SKM-1 treated with dmso at 0.1 percent for 144 hours (cell line): Measurements from ENCODE around the gene TRMT1.

Experiments used
- DNase-seq: peaks from one replicate; lab custom pipeline; 2025; ENCODE audit not compliant: unreplicated experiment; lab: John Stamatoyannopoulos, UW

Gene TRMT1

GRCh38 chr19:13072188-13072908, 44.2 kb downstream of the TRMT1 start:
- no peak for DNase-seq

DNA sequence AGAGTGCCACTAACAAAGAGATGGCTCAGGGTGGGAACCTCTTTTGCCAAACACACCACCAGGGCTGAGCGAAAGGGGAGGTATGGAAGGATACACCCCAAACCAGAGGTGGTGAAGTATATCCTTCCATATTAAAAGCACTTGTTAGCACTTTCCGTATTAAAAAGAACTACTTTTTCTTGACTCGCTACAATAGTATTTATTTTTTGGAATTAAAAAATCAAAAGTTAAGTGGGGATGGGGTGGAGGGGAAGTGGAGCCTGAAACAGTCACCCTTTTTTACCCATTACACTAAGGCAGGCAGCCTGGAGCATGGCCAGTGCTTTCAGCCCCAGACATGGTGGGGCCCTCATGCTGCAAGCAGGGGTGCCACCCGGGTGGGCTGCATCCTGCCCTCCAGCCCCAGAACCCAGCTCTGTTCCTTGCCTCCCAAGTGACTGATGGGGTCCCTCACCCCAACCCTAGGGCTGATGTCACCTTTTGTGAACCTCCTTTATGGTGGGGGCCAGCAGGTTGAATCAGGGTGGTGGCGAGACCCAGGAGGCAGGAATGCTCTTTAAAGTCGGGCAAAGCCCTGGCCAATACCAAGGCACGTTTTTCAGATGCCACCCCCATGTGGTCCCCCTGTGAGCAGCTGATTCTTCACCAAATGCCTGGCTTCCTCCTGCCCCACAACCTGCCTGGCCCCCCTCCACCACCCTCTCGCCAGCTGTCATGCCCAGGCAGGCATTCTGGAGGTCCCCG, 44.9 kb downstream of the TRMT1 start:
- DNase-seq: no peak

GRCh38 chr19:13070425-13071140, 46.0 kb downstream of the TRMT1 start:
- DNase-seq: no peak

DNA sequence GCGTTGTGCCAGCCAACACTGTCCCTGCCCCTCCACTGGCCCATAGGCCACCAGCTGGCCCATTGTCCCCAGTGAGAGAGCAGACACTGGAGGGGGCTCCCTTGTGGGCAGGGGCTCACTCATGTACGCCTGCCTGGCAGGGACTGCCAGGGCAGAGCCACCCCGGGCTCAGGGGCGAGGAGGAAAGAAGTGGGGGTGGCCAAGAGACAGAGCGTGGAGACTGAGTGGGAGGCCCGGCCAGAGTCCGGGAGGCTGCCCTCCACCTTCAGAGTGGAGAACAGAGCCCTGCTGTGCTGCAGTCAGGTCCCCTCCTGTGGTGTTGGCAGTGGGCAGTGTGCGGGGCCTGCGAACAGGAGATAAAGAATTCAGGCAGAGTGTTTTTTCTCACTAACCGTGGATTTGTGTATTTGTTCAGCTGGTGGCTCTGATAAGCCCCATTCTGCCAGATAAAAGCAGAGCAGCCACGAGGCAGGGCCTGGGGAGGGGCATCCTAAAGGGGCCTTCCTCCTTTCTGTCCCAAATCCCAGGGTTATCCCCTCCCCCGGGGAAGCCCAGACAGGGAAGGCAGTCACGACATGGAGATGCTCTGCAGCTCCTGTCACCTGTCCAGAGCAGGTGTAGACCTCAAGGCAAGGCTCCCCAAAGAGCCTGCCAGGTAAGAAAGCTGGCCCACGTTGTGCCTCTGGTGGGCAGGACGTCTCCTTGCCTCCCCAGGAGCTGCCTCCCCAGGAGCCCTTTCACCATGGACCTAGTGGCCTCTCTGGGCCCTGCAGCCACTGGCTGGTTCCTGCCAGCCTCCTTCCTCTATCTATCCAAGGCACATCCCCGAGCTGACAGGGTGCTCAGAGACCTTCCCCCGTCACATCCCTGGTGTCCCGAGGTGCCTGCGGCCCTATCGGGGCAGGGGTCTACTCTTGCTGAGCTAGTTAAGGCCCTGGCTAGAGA, 46.9 kb downstream of the TRMT1 start:
- DNase-seq: no peak

DNA sequence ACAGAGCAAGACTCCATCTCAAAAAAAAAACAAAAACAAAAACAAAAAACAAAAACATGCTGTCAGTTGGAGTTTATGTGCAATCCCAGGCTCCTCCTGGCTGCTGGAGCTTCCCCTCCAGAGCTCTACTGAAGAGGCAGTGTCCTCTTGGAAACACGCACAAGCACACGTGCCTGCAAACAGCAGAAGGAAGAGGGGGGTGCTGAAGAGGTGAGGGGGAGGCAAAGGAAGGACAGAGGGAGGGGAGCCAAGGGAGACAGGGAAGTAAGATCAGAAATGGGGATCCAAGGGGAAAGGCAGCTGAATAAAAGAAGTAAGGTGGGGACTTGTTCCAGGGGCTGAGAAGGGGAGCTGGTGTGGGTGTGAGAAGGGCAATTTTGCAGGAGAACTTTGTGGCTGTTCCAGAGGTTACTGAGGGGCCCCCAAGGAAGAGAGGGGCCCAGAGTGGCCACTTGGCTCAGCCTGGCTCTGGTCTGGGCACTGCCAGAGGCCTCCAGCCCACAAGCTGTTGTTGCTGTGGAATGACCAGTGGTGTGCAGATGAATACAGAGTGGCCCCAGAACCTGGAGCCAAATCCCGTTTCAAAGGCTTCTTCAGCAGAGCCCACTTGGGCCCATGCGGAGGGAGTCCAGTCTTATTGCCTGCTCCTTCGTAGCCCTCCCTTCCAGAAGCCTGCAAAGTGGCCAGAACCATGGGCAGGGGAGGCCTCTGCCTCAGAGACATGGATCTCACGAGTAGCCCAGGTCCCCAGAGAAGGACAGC, 48.3 kb downstream of the TRMT1 start:
- no peak for DNase-seq

GRCh38 chr19:13066933-13067807, 49.4 kb downstream of the TRMT1 start:
- DNase-seq: no peak

- peak; percentile 16 for DNase-seq
Observed at GRCh38 chr19:13066226-13066625, 50.3 kb downstream of the TRMT1 start.

DNA sequence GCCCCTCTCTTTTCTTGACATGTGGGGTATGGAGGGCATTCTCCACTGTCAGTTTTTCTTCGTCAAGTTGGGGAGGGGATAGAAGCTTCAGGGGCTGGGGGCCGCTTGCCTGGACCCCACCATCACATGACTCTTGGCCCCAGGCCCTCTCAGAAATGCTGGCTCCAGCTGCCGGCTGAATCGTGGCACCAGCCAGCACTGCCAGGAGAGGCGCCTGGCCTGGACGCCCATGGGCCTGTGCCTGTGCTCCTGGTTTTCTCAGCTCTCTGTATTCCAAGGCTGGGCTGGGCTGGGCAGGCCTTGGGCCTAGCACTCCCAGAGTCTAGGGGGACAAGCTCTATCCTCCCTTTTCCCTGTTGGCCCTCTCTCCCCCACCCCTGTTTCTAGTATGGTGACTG, 52.4 kb downstream of the TRMT1 start:
- DNase-seq: no peak

DNA sequence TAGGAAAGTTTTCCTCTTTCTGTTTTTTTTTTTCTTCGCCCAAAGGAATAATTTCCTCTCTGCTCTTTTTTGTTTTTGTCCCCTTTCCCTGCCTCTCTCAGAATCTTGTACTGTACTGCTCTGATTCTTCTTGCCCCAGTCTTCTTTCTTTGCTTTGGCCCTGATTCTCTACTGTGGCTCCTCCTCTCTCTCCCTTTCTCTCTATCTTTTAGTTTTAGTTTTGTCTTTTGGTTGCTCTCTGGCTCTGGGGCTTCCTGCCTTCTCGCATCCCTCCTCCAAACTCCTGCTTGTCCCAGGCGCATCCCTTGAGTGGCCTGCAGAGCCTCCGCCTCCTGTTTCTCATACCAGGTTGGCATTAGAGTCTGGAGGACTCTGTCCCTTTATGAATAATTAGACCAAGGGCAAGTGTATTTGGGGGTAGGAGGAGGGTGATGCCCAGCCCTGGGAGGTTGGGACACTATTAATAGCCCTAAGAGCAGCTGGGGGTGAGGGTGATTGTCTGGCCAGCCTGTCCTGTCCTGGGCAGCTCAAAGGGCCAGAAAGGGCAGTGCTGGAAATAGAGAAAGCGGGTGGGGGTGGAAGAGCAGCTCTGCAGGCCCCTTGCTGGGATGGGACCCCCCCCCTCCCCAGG, 53.0 kb downstream of the TRMT1 start:
- DNase-seq: no peak

DNA sequence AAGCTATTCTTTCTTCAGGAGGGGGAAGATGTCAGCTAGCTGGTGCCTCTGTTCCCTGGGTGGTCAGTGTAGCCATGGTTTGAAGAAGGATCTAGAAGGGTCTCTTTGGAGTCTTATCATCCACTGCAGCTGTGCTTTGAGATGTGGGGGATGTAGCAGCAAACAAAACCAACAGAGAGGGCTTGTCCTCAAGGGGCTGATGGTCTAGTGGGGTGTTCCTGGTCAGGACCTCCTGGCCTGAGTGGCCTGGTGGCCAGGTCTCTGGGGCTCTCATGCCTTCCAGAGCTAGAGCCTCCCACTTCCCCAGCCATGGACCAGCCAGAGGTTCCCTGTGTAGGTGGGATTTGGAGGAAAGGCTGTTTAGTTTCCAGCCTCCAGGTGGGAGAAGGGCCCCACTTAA, 54.2 kb downstream of the TRMT1 start:
- DNase-seq: no peak

- peak; percentile 61 for DNase-seq
Observed at GRCh38 chr19:13060964-13061927, 55.3 kb downstream of the TRMT1 start.

- no peak for DNase-seq
Observed at GRCh38 chr19:13060233-13060963, 56.1 kb downstream of the TRMT1 start.

DNA sequence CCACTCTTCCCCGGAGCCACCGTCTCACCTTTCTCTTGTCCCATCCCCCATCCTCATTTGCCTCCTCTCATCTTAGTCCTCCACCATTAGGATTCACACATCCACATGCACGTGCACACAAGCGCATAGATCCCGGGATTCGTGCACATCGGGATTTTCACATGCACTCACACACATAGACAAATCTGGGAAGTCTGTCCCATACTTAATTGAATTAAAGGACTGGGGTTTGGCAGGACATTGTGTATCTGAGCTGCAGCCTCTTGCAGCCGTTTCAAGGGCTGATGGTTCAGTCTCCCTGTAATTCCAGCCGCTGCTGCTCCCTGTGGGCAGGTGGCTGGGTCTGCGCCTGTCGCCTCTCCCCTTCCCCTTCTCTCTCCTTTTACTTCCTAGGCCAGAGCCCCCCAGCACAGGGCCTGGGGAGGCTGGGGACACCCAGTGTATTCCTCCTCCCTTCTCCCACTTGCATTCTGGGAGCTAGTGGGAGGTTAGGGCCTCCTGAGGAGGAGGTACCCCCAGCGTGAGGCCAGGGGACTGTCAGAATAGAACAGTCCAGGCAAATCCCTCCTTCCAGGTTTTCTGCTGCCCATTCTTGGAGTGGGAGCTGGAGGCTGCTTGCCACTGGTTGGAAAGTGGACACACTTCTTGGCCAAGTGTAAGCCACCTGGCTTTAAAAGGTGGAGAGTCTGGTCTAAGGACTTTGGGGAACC, 57.4 kb downstream of the TRMT1 start:
- no peak for DNase-seq

GRCh38 chr19:13057744-13058143, 58.8 kb downstream of the TRMT1 start:
- DNase-seq: no peak

GRCh38 chr19:13057147-13057572, 59.4 kb downstream of the TRMT1 start:
- no peak for DNase-seq

- no peak for DNase-seq
Observed at GRCh38 chr19:13056052-13056660, 60.4 kb downstream of the TRMT1 start.
